PC-9 (cell line): ENCODE data around the gene TFAP2A. TPM values are rescaled to one million over a fixed set of nuclear protein-coding genes. Genes with fewer than 3 reads are reported as not detected.

Experiments used
- BruUV-seq: library from RNA; stranded (reverse); fragments of 400-500 nt; replicated peaks from 2 replicates; lab custom pipeline; 2021; lab: Mats Ljungman, UMichigan
- CTCF ChIA-PET: fragments of 300-600 bp; sonication (Branson Sonifier 250); formaldehyde crosslinking; loops from one replicate; lab custom pipeline; 2022; ENCODE audit warnings: antibody characterized with exemption; lab: Charles Lee
- POLR2A ChIA-PET: fragments of 300-600 bp; sonication (Branson Sonifier 250); formaldehyde crosslinking; loops from one replicate; lab custom pipeline; 2022; ENCODE audit warnings: antibody characterized with exemption; ENCODE audit not compliant: unreplicated experiment; lab: Charles Lee
- DNase-seq, 2 experiments: peaks; one replicate each; pipeline versions ENCODE4 v3.0.0 to v3.0.0-alpha.2; 2015 to 2022; ENCODE audit warnings: mixed read lengths in 1 of 2
- H2AFZ ChIP-seq: fragments of 200-600 bp; sonication (generic); 2 replicates; pipeline ENCODE4 v1.8.1; 2017; ENCODE audit warnings: antibody characterized with exemption
- H3F3A ChIP-seq: fragments of 200-600 bp; sonication (generic); 2 replicates; pipeline ENCODE4 v1.8.1; 2017; ENCODE audit warnings: antibody characterized with exemption, mild to moderate bottlenecking, low read depth; ENCODE audit not compliant: insufficient read depth
- H3K27ac ChIP-seq: fragments of 200-600 bp; sonication (generic); 2 replicates; pipeline ENCODE4 v1.6.1; 2016; ENCODE audit warnings: mixed run types
- H3K27me3 ChIP-seq: fragments of 200-600 bp; sonication (generic); 2 replicates; pipeline ENCODE4 v1.6.1; 2016; ENCODE audit warnings: low read depth, mixed run types; ENCODE audit not compliant: insufficient read depth
- H3K36me3 ChIP-seq: fragments of 200-600 bp; sonication (generic); 2 replicates; pipeline ENCODE4 v1.6.1; 2016; ENCODE audit warnings: low read depth, mixed run types
- H3K4me1 ChIP-seq: fragments of 200-600 bp; sonication (generic); replicated peaks from 2 replicates; pipeline ENCODE4 v1.6.1; 2016; ENCODE audit warnings: mixed run types; ENCODE audit not compliant: insufficient read depth
- H3K4me2 ChIP-seq: fragments of 200-600 bp; sonication (generic); 2 replicates; pipeline ENCODE4 v1.6.1; 2017; ENCODE audit warnings: mixed run types
- H3K4me3 ChIP-seq: fragments of 200-600 bp; sonication (generic); 2 replicates; pipeline ENCODE4 v1.6.1; 2016; ENCODE audit warnings: mixed run types
- H3K79me2 ChIP-seq: fragments of 200-600 bp; sonication (generic); 2 replicates; pipeline ENCODE4 v1.6.1; 2017; ENCODE audit warnings: low read depth, mixed run types
- H3K9me2 ChIP-seq: fragments of 200-600 bp; sonication (generic); 2 replicates; pipeline ENCODE4 v1.8.1; 2017; ENCODE audit warnings: mild to moderate bottlenecking; ENCODE audit not compliant: insufficient read depth
- H3K9me3 ChIP-seq: fragments of 200-600 bp; sonication (generic); 2 replicates; pipeline ENCODE4 v1.8.1; 2016; ENCODE audit warnings: low read depth; ENCODE audit not compliant: insufficient read depth
- H4K20me1 ChIP-seq: fragments of 200-600 bp; sonication (generic); 2 replicates; pipeline ENCODE4 v1.8.1; 2017; ENCODE audit not compliant: insufficient read depth
- EZH2 ChIP-seq: fragments of 200-600 bp; sonication (generic); IDR thresholded peaks from 2 replicates; pipeline ENCODE4 v1.8.0; 2017; ENCODE audit warnings: antibody characterized with exemption, low read depth
- intact Hi-C: fragments of 100-400 bp; cut with micrococcal nuclease; formaldehyde crosslinking; loops from one replicate; pipeline ENCODE4 v1.10.0; 2022; ENCODE audit not compliant: unreplicated experiment
- total RNA-seq: library from RNA; stranded (reverse); gene quantifications from 2 replicates; pipeline ENCODE4 v1.2.3, GENCODE V29; 2021
- TF ChIP-seq, protein P1 (sequence below): fragments of 200-600 bp; sonication (generic); conservative IDR thresholded peaks from 2 replicates; pipeline ENCODE4 v1.6.1; 2017; ENCODE audit warnings: mixed run types, antibody characterized with exemption, mild to moderate bottlenecking, moderate library complexity

The TFAP2A gene
- total RNA-seq, 1 experiment from 2014 or later = 43.8 TPM

GRCh38 chr6:10441655-10442009, 26.8 kb upstream of the TFAP2A start:
- Histone ChIP-seq H3K4me3 (peak overlapping the region; percentile 17; the same call in 1 of the 2 replicates), H3K27ac (peak overlapping the region; percentile 96), H3K27me3 (no peaks in the 10 kb centered on the region), H3K4me2 (peak overlapping the region; percentile 79), H2AFZ (no peak overlapping the region), H3K79me2 (no peaks in the 10 kb centered on the region), H3K4me1 (peaks cover 16% of the 10 kb centered on the region), H3K9me3 (no peaks in the 10 kb centered on the region), H4K20me1 (no peaks in the 10 kb centered on the region), H3K36me3 (no peaks in the 10 kb centered on the region), H3K9me2 (no peaks in the 10 kb centered on the region), H3F3A (peaks cover 21% of the 10 kb centered on the region)
- POLR2A ChIA-PET = interaction anchor here (0.6 to 0.8 kb wide), 5 partner anchors 39 to 1189 kb away, joined by 3 to 11 read pairs (median 6); no protein-coding TSS in a partner anchor
- intact Hi-C loops = loop anchor here (1.0 to 5.0 kb wide), 5 partner anchors 11 to 901 kb away; partner anchors contain the start of gene GCNT2
- BruUV-seq = TSS peak; percentile 100
- DNase-seq = peak in 1 of 2 experiments; percentile 20
- TF ChIP-seq, protein P1, sequence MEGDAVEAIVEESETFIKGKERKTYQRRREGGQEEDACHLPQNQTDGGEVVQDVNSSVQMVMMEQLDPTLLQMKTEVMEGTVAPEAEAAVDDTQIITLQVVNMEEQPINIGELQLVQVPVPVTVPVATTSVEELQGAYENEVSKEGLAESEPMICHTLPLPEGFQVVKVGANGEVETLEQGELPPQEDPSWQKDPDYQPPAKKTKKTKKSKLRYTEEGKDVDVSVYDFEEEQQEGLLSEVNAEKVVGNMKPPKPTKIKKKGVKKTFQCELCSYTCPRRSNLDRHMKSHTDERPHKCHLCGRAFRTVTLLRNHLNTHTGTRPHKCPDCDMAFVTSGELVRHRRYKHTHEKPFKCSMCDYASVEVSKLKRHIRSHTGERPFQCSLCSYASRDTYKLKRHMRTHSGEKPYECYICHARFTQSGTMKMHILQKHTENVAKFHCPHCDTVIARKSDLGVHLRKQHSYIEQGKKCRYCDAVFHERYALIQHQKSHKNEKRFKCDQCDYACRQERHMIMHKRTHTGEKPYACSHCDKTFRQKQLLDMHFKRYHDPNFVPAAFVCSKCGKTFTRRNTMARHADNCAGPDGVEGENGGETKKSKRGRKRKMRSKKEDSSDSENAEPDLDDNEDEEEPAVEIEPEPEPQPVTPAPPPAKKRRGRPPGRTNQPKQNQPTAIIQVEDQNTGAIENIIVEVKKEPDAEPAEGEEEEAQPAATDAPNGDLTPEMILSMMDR = no peak
- TF ChIP-seq EZH2 = no peak
- CTCF ChIA-PET = no interaction called here

- H3K9me2 ChIP-seq = no peaks in the 10 kb centered on the region
- H3K4me3 ChIP-seq = peak overlapping the region; percentile 25; the same call in 1 of the 2 replicates
- no peaks in the 10 kb centered on the region for H4K20me1 ChIP-seq
- ChIA-PET POLR2A (interaction anchor here (0.5 to 0.8 kb wide), 9 partner anchors 9 to 1314 kb away, joined by 3 to 11 read pairs (median 3); no protein-coding TSS in a partner anchor), CTCF (interaction anchor here (0.6 to 0.7 kb wide), 2 partner anchors 40 to 854 kb away, joined by 5 read pairs; no protein-coding TSS in a partner anchor)
- TF ChIP-seq, protein P1 = no peak; the same call in 1 of the 2 replicates
- no peak for TF ChIP-seq EZH2
- peak overlapping the region; percentile 96 for H3K27ac ChIP-seq
- DNase-seq = peak; percentile 86 to 96
- BruUV-seq = no TSS peak
- H3F3A ChIP-seq = peaks cover 21% of the 10 kb centered on the region
- no peaks in the 10 kb centered on the region for H3K27me3 ChIP-seq
- H3K4me2 ChIP-seq = peak overlapping the region; percentile 79
- peaks cover 16% of the 10 kb centered on the region for H3K4me1 ChIP-seq
- intact Hi-C loops = loop anchor here (1.0 to 5.0 kb wide), 5 partner anchors 11 to 901 kb away; partner anchors contain the start of gene GCNT2
- H3K36me3 ChIP-seq = no peaks in the 10 kb centered on the region
- H3K79me2 ChIP-seq = no peaks in the 10 kb centered on the region
- no peak overlapping the region for H2AFZ ChIP-seq
- H3K9me3 ChIP-seq = no peaks in the 10 kb centered on the region
Measured at GRCh38 chr6:10441004-10441654, 26.3 kb upstream of the TFAP2A start.

- H3K9me3 ChIP-seq = no peaks in the 10 kb centered on the region
- no peak overlapping the region for H2AFZ ChIP-seq
- H3K36me3 ChIP-seq = no peaks in the 10 kb centered on the region
- no peak overlapping the region for H3K4me3 ChIP-seq
- ChIA-PET CTCF (no interaction called here), POLR2A (no interaction called here)
- no peaks in the 10 kb centered on the region for H3K27me3 ChIP-seq
- DNase-seq = no peak
- H3K9me2 ChIP-seq = no peaks in the 10 kb centered on the region
- no peak overlapping the region for H3K4me2 ChIP-seq
- H3F3A ChIP-seq = peaks cover 21% of the 10 kb centered on the region
- intact Hi-C loops = loop anchor here (5.0 kb wide), 1 partner anchor 629 kb away; no protein-coding TSS in a partner anchor
- TF ChIP-seq EZH2 = no peak
- H3K27ac ChIP-seq = no peak overlapping the region
- no peaks in the 10 kb centered on the region for H4K20me1 ChIP-seq
- BruUV-seq = no TSS peak
- H3K79me2 ChIP-seq = no peaks in the 10 kb centered on the region
- peaks cover 16% of the 10 kb centered on the region for H3K4me1 ChIP-seq
Measured at GRCh38 chr6:10437891-10438290, 23.0 kb upstream of the TFAP2A start.
